CD4-positive, alpha-beta T cell treated with Interferon gamma for 1 hour (primary cell): ENCODE data around the gene HAGHL.
"Not testable (repeated sequence)": the region's sequence is repeated elsewhere in the genome, so short reads cannot be mapped to it uniquely, and the experiment has no call there.

Source experiments
- DNase-seq: peaks from one replicate; pipeline ENCODE4 v3.0.0-alpha.2; 2020

The HAGHL gene

DNA sequence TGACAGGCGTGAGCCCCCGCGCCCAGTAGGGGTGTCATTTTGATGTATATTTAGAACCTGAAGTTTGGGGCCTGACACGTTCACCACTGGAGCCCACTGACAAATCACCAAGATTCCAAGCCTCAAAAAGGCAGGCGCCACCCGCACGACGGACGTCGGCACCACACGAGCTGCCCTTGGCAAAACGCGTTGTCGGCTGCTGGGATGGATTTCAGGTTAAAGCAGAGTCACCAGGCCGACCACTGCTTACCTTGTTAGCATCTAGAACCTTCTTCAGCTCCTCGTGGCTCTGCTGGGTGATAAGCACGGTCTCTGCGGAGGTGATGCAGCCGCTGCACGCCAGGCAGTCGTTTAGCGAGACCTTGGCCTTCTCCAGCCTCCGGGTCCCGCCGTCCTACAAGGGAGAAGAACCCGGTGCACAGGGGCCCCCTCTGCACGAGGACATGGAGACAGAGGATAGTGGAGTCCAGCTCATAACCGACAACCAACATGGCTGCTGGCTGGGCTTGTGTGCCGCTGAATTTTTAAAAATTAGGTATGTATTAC lies 10.1 kb downstream of the HAGHL start:
- DNase-seq = no peak

DNA sequence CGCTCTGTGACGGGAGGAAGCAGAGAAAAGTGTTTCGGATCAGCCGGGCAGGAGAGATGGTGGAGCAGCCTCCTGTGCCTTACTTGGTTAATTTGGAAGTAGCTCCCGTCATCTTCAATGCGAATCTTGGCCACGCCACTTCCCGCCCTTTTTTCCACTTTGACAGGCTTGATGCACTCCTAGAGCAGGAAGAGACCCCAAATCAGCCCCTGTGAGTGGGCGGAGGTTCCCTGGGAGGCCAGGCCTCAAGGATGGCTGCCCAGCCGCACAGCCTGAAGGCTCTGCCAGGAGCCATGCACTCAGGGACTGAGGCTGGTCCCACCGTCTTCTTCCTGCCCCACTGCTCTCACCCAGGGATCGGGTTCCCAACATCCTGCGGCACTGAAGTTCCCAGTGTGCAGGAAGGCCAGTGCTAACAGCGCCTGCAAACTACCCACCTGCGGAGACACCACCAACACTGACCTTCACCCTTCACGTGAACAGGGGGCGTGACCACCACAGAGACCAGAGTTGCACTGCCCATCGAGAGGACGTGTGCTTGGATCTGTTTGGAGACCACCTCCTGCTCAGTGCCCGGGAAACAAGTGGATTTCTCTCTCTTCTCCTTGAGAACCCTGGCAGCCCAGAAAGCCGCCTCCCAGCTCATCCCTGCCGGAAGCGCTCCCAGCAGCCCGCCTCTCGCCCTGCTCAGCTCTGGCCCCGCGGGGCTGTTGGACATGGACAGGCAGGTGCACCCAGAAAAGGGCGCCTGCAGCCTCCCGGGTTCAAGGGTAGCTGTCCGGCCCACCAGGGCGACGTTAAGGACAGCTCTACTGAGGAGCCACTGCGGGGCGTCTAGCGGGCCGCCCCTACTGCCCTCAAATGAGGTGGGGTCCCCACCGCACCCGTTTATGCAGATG lies 12.9 kb downstream of the HAGHL start:
- DNase-seq = no peak

DNA sequence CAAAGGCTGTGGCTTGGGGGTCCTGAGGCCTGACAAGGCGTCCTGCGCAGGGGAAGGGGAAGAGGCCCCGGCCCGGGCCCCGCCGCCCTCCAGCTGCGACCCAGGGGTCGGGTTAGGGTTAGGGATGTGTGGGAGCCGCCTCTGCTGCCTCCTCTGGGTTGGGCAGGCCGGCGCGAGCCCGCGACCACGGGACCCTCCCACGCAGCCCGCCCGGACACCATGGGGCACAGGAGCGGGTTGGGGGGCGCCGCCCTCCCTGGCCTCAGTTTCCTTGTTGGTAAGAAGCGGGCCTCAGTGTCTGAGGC lies 13.5 kb downstream of the HAGHL start:
- DNase-seq = no peak

DNA sequence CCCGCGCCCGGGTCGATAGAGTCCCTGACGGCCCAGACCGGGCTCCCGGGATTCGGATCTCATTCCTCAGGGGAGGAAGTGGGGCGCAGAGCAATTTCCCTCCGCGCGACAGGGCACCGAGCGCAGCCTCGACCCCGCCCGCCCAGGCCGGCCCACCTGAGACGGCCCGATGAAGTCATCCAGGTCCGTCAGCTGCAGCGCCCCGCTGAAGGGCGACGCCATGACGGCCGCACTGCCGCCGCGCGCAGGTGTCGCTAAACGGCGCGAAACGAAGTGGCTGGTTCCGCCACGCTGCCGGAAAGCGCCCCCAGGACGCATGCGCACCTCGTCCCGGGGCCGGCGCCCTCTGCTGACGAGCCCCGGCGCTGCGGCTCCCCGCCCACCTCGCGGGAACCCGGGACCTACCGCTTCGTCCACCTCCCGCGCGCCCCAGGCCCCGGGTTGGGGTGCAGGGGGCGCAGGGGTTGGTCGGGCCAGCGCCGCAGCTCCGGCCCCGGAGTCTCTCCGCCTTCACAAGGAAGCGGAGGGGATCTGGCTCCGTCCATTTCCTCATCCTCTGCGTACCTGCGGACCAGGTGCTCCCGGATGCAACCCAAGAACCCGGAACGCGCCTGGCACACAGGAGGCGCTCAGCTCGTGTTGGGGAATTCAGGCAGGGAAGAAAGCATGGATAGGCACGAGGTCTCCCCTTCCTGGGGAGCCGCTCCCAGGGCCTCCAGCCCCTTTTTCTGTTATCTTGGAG lies 14.0 kb downstream of the HAGHL start, which contains the start of gene CIAO3:
Gene CIAO3 (minus strand): TSS at position 234 of the 742 bp plus-strand sequence. CDS start 12 bp downstream, at position 222.
- DNase-seq = peak; percentile 87

DNA sequence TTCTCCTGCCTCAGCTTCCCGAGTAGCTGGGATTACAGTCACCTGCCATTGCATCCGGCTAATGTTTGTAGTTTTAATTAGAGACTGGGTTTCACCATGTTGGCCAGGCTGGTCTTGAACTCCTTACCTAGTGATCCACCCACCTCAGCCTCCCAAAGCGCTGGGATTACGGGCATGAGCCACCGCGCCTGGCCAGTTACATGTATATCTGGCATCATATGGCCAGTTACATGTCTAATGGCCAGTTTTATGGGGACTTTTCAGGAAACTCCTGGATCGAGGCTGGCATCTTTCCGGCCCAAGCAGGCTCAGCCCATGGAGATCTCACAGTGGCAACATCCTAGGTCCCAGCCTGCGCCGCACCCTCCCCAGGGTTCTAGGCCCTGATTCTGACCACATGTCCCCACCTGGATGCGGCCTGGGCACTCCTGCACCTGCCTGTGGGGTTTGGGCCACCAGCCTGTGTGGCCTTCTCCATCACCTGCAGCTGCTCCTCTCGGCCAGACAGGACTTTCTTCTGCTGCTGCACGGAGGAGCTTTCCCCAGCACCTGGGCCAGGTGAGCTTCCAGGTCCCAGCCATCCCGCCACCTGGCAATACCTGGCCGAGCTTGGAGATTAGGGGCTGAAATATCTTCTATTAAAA lies 15.2 kb downstream of the HAGHL start:
- DNase-seq = no peak

DNA sequence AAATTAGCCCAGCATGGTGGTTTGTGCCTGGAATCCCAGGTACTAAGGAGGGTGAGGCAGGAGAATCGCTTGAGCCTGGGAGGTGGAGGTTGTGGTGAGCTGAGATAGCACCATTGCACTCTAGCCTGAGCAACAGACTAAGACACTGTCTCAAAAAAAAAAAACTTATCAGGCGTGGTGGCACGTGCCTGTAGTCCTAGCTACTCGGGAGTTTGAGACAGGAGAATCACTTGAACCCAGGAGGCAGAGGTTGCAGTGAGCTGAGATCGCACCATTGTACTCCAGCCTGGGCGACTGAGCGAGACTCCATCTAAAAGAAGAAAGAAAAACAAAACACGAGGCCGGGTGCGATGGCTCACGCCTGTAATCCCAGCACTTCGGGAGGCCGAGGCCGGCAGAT lies 16.0 kb downstream of the HAGHL start:
- DNase-seq = not testable (repeated sequence)

DNA sequence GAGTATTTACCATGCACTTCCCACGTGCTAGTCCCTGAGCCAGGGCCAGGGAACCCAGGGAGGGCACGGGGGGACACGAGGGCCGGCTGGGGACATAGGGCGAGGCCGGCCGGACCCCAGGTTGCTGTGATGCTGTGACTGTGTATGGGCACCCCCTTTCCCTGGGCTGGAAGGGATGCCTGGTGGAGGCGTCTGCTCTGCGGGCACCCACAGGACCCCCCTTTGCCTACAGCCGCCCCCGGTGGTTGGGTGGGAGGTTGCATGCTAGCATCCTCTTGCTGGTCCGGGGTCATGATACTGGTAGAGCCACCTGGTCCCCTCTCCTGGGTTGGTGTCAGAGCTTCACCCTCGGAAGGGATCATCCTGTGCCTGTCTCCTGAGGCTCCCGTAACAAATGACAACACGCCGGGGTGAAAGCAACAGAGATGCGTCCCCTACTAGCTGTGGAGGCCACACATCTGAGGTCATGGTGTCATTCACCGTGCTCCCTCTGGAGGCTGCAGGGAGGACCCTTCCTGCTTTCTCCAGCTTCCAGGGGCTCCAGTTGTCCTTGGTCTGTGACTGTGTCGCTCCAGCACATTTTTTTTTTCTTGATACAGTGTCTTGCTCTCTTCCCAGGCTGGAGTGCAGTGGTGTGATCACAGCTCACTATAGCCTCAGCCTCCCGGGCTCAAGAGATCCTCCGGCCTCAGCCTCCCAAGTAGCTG lies 17.0 kb downstream of the HAGHL start:
- no peak for DNase-seq

DNA sequence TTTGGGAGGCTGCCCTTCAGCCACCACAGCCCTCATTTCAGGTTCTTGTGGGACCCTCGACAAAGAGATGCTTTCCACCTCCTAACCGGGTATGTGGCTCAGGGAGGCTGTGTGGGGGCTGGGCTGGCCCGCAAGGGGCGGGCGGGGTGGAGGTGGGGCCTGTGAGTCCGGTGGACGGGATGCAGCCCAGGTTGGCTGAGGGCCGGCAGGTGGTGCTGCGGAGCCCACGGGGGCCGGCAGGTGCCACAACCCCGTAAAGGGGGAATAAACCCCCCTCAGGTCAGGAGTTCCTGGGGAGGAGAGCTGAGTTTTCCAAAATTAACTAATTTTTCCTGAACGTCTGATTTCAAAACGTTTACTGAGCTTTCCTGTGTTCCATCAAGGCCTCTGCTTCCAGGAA lies 18.8 kb downstream of the HAGHL start:
- DNase-seq = no peak

DNA sequence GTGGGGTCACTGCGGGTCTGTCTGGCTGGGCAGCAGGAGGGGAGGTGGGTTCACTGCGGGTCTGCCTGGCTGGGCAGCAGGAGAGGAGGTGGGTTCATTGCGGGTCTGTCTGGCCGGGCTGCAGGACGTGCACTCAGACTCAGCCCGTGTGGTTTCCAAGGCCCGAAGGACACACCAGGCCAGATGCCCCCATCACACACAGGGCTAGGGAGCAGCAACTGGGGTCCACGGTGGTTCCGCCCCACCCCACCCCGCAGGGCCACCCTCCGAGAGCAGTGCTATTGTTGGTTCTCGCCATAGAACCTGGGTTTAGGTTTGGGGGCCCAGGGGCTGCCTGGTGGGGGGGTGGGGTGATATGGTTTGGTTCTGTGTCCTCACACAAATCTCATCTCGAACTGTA lies 19.7 kb downstream of the HAGHL start:
- no peak for DNase-seq

DNA sequence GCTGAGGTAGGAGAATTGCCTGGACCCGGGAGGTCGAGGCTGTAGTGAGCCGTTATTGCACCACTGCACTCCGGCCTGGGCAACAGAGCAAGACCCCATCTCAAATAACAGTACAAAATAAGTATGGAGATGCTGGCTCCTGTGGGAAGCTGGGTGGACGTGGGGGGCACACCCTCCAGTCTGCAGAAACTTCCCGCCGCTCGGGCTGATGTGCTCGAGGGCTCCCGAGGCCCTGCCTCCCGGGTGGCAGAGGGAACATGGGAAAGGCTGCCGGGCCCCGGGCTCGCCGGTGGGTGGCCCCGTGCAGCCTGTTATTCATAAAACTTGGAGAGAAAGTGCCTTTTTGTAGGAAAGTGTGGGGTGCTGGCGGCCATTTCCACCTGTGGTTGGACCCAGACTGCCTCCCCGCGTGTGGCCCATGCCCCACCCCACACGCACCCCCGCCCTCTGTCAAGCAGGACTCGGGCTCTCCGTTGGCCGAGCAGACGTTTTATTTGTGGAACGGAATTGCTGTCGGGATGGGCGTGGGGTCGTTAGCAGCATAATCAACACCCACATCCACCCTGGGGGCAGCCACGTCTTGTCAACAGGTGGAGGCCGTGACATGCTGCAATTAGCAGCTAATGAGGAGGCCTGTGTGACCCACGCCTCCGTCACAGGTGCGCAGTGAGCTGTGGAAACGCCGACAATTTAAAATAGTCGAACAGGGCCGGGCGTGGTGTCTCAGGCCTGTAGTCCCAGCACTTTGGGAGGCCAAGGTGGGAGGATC lies 21.3 kb downstream of the HAGHL start:
- no peak for DNase-seq

DNA sequence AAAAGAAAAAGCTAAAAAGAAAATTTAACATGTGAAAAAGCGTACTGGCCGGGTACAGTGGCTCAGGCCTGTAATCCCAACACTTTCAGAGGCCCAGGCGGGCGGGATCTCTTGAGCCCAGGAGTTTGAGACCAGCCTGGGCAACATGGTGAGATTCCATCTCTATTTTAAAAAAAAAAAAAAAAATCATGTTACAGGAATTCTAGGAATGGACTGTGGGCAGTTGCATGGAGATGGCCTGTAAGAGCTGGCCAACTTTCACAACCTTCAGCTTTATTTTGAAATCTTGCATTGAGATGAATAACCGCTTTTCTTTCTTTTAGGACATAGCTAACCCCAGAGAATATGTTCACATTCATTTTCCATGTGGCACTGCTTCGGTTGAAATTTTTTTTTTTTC lies 22.1 kb downstream of the HAGHL start:
- DNase-seq = no peak

DNA sequence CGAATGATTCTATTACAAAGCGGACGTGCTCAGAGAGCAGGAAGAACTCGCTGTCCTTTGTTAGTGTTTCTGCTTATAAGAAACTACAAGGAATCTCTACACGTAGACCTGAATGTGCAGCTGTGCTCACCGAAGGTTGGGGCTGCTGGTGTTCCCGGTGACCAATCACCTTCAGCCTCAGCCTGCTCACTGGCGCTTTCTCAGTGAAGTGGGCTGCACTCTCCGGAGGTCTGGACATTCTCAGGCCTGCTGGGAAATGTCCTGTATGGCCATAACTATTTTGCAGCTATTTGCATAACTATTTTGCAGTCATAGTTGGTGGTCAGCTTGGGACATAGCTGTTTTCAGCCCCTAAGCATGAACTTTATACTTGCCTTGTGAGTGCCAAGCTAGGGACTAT lies 23.6 kb downstream of the HAGHL start:
- DNase-seq = no peak

DNA sequence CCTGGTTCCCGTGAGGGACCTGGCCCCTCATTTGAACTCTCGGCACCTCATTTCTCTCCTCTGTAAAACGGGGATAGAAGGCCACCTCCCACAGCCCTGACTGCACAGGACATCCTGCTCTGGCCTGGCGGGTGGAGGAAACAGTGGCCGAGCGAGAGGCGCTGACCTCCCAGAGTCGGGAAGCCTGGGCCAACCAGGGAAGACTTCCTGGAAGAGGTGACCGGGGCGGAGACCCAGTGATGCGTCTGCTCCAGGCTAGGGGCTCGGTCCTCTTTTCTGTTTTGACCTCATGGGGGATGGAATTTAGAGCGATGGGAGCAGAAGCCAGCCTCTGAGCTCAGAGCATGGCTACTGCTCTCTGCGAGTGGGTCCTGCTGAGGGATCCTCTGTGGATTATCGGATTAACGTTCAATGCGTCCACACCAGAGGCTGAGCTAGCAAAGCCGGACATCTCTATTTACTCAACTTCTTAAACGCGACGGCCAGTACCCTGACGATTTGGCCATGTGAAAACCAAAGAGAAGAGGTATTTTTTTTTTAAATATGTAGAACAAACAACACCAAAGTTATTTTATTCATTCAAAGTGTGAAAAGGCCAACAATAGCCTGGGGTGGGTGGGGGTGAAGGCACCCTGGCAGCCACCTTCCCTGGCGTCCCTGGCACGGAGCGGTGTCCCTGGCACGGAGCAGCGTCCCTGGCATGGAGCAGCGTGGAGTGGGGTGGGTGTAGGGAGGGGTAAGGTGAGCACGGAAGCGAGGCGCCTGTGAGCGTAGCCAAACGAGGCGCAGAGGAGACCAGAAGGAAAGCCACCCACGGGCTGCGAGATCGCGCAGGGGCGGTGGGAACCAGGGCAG lies 24.5 kb downstream of the HAGHL start:
- no peak for DNase-seq

DNA sequence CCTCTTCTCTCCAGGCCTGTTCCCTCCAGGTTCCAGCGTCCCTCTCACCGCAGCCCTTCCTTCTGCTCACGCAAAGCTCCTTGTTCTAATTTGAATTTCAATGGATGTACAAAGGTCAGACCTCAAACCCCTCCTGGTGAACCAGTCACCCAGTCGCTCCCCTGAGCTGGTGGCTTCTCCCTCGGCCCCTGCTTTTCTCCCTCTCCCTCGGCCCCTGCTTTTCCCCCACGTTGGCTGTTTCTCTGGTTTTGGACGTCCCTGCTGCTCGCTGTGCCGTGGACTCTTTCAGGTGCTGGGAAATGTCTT lies 25.1 kb downstream of the HAGHL start:
- DNase-seq = no peak

DNA sequence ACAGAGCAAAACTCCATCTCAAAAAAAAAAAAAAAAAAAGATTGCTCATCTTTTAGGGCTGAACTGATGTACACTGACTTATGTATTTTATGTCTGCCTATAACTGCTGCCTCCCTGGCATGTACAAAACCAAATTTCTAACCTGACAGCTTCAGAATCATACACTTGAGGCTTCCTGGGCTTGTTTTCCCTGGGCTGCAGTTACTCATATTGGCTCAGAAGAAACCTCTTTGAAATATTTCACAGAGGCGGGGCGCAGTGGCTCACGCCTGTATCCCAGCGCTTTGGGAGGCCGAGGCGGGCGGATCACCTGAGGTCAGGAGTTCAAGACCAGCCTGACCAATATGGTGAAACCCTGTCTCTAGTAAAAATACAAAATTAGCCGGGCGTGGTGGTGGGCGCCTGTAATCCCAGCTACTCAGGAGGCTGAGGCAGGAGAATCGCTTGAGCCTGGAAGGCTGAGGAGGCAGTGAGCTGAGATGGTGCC lies 27.3 kb downstream of the HAGHL start:
- not testable (repeated sequence) for DNase-seq

DNA sequence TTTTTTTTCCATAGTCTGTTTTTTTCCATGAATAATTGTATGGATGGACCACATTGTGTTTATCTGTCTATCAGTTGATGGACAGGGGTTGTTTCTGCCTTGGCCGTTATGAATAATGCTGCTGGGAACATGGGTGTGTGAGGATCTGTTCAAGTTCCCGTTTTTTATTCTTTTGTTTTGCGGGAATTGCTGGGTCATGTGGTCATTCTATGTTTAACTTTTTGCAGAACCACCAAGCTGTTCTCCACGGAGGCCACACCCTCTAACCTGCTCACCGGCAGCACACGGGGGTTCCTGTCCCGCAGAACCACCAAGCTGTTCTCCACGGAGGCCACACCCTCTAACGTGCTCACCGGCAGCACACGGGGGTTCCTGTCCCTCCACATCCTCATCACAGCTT lies 27.8 kb downstream of the HAGHL start:
- no peak for DNase-seq

DNA sequence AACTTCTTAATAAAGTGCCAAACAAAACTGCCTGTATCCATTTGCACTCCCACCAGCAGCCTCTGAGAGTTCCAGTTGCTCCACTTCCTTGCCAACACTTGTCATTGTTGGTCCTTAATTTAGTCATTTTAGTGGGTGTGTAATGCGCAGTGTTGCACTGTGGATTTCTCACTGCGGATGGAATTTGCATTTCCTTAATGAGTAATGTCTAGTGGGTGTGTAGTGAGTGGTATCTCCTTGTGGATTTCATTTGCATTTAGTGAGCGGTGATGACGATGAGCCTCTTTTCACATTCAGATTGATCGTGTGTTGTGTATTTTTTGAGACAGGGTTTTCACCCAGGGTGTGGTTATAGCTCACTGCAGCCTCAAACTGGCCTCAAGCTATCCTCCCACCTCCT lies 29.5 kb downstream of the HAGHL start:
- no peak for DNase-seq

DNA sequence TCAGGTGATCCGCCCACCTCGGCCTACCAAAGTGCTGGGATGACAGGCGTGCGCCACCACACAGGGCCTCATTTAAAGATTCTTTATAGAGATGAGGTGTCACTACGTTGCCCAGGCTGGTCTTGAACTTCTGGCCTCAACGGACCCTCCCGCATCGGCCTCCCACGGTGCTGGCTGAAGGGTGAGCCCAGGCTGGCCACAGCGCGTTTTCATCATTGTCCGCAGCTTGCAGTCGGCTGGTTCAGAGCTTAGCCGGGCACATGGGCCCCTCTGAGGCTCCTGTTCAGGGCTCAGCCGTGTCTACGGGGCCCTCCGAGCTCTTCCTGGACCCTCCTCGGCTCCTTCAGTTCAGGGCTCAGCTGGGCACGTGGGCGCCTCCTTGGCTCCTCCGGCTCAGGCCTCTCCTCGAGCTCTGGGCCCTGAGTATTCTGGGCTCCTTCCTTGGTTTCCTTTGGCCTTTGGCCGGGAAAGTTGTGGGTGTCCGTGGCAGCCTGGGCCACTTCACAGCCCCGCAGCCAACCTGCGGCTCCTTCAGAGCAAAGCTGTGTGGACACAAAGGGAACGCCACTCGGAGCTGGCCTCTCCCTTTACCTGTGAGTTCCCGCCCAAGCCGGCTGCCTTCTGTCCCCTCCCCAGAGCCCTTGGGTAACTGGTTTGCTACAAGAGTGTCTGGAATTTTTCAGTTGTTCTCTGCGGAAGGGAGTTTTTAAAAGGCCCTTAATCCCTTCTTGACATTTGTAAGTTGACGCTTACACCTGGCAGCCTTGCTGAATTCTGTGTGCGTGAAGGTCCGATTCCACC lies 32.4 kb downstream of the HAGHL start:
- no peak for DNase-seq

DNA sequence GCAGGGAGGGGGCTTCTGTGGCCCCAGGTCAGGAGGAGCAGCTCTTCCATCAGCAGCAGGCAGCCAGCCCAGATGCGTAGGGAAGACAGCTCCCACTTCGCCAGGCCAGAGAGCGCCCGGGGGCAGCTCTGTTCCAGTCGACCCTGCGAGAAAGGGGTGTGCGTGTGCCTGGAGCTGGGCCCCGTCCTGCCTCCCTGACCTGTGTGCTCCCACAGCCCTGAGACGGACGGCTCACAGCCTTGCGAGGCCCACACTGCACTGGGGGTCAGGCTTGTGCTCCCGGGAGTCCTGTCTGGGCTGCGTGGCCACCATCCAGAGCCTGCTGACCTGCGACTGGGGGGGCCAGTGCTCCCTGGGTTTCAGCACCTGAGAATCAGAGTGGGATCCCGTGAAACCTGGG lies 33.2 kb downstream of the HAGHL start:
- DNase-seq = no peak
